Measurements from ENCODE around the gene LRP1.

GRCh38 chr12:57087691-57088353 lies 40.5 kb upstream of the LRP1 start:
- TF ChIP-seq REST (IDR thresholded peaks at IDR 0.05; ENCODE audit: insufficient replicate concordance, low read depth) = no peak
- no peak for TF ChIP-seq CTCF (IDR thresholded peaks at IDR 0.05; ENCODE audit: insufficient read depth, low read length)
- TF ChIP-seq POLR2AphosphoS5 (IDR thresholded peaks at IDR 0.05; ENCODE audit: low read depth) = no peak
- TF ChIP-seq SPI1 (IDR thresholded peaks at IDR 0.05; ENCODE audit: borderline replicate concordance, low read depth) = no peak
